ENCODE results near the gene SORCS3.

SORCS3 gene

DNA sequence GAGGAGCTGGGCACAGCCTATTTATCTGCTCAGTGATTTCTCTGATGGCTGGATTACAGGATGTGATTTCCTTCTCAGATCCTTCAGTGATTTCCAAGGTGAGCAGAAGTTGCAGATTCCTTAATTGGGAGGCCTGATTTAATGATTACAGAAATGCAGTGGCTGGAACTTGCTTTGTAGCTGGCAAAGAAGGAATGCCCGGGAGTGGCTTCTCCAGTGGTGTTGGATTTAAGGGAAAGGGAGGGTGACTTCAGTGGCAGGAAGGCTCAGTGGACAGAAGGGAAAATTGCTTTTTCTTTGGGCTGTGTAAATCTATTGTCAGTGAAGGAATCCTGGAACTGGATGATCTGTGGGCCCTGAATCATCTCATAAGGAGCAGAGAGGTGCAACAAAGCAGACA lies 5.1 kb downstream of the SORCS3 start:
- DNase-seq = no peak

GRCh38 chr10:104648421-104648820 lies 7.3 kb downstream of the SORCS3 start:
- DNase-seq = no peak

- DNase-seq = no peak
Measured at GRCh38 chr10:104650072-104650471, 9.0 kb downstream of the SORCS3 start.

DNA sequence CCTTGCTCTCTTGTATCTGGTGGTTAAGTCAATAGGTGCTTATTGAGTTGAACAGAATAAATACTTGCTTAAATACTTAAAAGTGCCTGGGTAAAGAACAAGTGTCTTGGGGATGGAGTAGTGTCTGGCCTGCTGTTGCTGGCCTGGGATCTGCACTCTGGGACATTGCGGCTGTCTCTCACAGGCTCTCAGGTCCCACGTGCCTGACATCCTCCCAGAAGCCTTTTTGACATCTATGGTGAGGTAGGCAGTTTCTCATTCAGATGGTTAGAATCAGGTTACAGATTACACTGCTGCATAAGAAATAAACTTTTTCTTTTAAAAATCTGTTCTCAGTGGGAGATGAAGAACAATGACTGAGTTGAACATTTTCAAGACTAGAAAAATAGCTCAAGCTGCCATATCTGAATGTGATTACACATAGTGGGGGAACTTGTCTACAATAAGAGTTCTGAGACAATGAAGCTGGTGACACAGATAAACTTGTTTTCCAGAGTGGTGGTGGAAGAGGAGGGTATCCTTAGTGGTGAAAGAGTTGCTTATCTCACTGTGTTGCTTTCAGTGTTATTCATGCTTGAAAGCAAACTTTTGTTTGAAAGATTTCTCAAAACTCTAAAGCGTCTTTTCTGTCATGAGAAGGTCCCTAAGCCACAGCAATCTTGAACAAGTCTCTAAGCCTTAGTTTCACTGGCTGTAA lies 9.7 kb downstream of the SORCS3 start:
- no peak for DNase-seq

- no peak for DNase-seq
Measured at GRCh38 chr10:104657036-104657435, 15.9 kb downstream of the SORCS3 start.

- no peak for DNase-seq
Measured at GRCh38 chr10:104657457-104657856, 16.4 kb downstream of the SORCS3 start.

- DNase-seq = no peak
Measured at GRCh38 chr10:104658067-104658466, 17.0 kb downstream of the SORCS3 start.

DNA sequence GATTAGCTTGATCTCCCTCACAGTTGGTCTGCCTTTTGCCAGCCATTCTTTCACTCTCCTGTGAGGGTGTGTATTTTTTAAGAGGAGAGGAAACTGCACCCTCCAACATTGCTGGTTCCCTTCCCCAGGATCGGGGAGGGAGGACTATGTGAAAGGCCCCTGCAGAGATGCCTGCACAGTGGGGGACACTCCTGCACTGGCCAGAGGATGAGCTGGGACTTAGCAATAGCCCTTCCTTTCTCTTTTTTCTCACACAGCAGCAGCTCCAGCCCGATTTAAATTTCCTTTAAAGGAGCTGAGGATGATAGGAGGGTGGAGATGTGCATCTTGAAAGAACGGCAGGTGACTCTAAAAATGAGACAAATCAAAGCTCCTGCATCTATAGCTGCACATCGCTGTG lies 18.7 kb downstream of the SORCS3 start:
- no peak for DNase-seq

GRCh38 chr10:104663076-104663475 lies 22.0 kb downstream of the SORCS3 start:
- no peak for DNase-seq

DNA sequence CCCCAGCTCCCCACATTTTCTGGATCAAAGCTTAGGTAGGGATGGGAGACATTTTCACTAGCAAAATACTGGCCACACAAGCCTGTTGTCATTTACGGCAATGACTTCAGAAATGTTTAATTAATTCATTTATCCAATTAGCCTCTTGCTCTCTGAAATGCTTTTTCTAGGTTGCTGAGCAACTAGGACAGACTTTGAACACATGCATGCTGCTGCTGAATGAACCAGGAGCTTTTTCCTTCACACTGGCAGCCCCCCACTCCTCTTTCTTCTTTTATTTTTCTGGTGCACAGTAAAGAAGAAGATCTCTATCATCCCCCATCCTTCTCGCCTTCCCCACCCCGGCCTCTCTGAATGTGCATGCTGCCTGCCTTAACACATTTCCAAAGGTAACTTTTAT lies 22.5 kb downstream of the SORCS3 start:
- no peak for DNase-seq

- no peak for DNase-seq
Measured at GRCh38 chr10:104664205-104664604, 23.1 kb downstream of the SORCS3 start.

- DNase-seq = no peak
Measured at GRCh38 chr10:104665174-104665573, 24.1 kb downstream of the SORCS3 start.

DNA sequence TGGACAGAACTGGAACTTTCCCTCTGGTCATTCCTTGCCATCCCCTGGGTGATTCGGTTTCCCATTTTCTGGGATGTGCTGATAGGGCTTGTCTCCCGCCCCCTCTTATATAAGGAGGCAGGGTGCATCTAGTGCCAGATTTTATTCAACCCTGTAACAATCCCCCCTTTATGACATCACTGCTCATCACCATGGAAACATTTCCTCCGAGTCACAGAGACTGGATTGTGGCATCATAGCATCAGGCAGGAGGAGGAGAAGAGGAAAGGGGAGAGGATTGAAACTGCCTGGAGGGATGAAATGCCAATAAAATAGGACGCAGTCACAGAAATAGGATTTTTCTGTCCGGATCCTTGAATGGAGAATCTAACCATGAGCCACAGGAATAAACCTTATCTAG lies 25.0 kb downstream of the SORCS3 start:
- DNase-seq = no peak

- DNase-seq = no peak
Measured at GRCh38 chr10:104676874-104677273, 35.8 kb downstream of the SORCS3 start.

DNA sequence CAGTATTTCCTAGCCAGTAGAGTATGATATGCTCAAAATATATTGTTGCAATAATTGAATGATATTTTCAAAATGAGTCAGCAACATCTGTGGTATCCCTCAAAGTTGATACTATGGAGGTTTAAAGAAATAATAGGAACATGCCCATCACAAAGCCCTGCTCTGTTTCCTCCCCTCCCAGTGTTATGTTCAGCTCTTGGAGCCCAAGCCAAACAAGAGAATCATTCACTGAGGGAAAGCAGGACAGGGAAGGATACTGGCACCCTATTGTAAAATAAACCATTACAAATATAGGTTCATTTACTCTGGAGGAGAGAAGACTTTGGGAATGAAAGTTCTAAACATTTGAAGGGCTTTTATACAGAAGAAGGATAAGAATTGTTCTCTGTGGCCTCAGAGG lies 37.6 kb downstream of the SORCS3 start:
- DNase-seq = no peak

DNA sequence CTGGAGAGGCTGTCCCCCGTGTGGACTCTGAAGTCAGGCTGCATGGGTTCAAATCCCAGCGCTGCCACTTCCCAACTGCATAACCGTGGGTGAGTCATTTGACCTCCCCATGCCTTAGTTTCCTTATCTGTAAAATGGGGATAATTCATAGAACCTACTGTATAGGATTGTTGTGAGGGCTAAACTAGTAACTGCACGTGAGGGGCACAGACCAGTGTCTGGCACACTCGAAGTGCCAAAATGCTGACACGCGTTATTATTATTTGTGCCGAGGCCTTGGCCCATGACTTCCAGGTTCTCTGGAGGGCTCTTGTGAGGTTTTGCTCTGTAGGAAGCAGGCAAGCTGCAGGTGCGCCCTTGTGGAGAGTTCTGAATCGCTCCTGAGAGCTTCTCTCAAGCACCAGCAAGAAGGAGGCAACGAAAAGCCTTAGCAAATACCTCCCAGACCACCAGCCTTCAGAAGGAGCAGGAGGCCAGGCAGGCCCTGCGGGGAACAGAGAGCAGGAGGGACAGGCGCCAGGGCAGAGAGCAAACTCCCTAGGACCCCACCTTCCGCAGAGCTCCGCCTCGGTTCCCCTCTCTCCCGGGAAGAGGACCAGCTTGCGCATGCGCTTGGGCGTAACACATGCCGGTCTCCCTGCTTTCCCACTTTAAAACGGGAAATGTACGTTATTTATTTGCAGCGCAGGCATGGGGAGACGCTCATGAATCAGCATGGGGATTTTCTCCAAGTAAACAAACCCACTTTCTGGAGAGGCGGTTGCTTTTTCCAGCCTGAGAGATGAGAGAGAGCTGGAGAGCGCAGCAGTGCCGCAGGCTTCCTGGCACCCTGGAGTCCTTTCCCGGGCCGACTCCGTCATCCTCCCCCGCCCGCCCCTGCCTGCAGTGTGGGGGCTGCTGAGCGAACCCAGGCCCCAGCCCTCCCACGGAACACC lies 39.6 kb downstream of the SORCS3 start:
- no peak for DNase-seq

DNA sequence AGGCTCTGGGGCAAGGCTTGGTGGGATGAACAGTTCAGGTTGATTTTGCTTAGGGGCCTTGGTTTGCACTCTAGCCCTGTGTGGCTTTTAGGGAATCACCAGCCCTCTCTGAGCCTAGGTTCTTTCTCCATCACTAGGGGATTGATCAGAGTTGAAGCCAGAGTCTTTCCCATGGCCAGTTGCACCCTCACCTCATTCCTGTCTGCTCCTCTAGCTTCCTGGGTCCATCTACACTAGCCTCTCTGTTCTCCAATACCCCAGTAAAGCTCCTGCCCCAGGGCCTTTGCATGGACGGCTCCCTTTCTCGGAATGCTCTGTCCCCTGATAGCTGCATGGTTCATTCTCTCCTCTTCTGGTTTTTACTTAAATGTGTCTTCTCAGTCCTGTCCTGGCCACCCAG lies 40.4 kb downstream of the SORCS3 start:
- DNase-seq = no peak

GRCh38 chr10:104683567-104683966 lies 42.5 kb downstream of the SORCS3 start:
- no peak for DNase-seq

DNA sequence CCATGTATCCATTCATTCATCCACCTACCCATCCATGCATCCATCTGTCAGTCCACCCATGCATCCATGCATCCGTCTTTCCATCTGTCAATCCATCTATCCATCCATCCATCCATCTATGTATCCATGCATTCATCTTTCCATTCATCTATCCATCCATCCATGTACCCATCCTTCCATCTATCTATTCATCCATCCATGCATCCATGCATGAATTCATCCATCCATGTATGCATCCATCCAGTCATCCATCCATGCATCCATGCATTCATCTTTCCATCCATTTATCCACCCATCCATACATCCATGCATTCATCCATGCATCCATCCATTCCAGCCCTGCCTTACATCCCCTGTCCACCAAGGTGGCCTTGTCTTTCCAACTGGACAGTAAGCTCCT lies 45.7 kb downstream of the SORCS3 start:
- DNase-seq = no peak

GRCh38 chr10:104688251-104689042 lies 47.4 kb downstream of the SORCS3 start:
- DNase-seq = no peak

DNA sequence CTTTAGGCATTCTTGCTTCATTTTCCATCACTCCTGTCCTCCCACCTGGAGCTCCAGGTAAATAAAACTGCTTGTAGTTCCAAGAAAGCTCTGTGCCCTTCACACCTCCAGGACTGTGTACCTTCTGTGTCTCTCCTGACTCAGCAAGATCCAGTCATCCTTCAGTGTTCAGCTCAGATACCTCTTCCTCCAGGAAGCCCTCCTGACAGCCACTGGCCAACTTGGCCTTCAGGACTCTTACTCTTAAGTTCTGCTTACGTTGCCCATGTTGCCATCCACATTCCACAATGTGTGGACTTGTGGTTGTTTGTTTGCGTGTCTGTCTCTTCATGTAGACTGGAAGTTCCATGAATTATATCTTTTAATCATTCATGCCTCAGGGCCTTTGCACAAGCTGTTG lies 48.0 kb downstream of the SORCS3 start:
- DNase-seq = no peak

DNA sequence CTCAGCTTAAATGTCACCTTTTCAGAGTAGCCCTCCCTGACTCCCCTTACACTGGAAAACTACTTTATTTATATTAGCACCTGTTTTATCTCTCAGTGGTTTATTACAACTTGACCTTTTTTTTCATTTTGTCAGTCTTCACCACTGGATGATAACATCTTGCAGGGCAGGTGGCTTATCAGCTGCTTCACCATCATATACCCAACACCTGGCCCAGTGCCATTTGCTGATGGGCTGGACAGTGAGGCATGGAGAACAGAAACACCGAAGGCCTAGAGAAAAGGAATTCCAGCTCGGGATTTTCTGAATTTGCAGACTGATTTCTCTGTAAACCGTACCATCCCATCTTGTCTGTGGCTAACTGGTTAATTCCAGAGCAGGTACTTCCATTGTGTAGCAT lies 48.5 kb downstream of the SORCS3 start:
- DNase-seq = no peak

DNA sequence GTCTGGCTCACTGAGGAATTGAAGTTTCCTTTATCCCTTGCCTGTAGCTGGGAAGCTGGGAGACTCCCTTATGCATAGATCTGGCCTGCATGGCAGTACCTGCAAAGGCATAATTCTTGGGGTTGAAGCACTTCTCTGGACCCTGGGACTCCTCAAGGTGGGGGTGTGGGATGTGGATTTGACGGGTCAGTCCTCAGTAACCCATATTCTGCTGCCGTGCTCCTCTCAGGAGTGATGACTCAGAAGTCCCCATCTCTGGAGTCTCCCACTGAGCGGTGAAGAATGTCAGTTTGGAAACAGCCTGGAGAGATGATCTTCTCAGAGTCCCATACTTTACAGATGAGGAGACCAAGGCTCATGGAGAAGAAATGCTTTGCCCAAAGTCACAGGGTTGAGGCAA lies 49.0 kb downstream of the SORCS3 start:
- no peak for DNase-seq

DNA sequence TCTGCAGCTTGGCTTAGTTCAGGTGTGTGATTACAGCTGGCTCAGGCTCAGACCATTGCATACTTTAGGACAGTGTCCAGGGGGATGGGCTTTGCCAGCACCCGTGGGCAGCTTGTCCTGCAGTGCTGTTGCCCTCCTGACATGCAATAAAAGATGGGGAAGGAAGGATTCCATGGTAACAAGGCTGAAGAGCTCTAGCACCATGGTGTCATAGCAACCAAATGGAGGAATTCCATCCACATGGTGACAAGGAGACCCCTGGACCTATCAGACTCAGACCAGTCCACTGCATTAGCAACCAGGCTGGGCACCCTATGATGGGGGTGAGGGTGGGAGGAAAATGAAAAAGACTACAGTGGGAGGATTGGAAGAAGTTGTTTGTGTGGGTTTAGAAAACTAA lies 49.9 kb downstream of the SORCS3 start:
- no peak for DNase-seq

All from suppressor macrophage treated with lipopolysaccharide for 4 hours (primary cell).